ENCODE measurements around the gene PIP5K1A. TPM values are rescaled to one million over a fixed set of nuclear protein-coding genes. Genes with fewer than 3 reads are reported as not detected.

Gene PIP5K1A
- total and polyA plus RNA-seq, 2 experiments from 2014 or later: 35.1 to 62.8 TPM

- H2AFZ ChIP-seq: no peak overlapping the region
- no peak overlapping the region for H3K4me3 ChIP-seq
- WGBS, 2 experiments (ENCODE audit: low coverage in 1 of 2, low lambda C conversion rate in 2 of 2, missing lambda C conversion rate in 2 of 2): 79% methylated on average over 16 to 17 of the region's 19 CpGs
- no peak for DNase-seq
- no peak overlapping the region for H3K4me2 ChIP-seq (ENCODE audit: unreplicated experiment)
- no peak overlapping the region for H3K27ac ChIP-seq
- H3K36me3 ChIP-seq (ENCODE audit: low read depth): peaks cover 8% of the 10 kb centered on the region; the same call in 1 of the 2 replicates
- no peaks in the 10 kb centered on the region for H3K4me1 ChIP-seq (ENCODE audit: insufficient read depth)
- H3F3A ChIP-seq (ENCODE audit: insufficient read depth): no peaks in the 10 kb centered on the region
- TF ChIP-seq EZH2phosphoT487 (IDR thresholded peaks at IDR 0.05; ENCODE audit: insufficient read depth, low read depth): no peak
- TF ChIP-seq EZH2 (IDR thresholded peaks at IDR 0.05; ENCODE audit: insufficient read depth, poor library complexity, severe bottlenecking): no peak
- H3K9me3 ChIP-seq (ENCODE audit: low read depth): no peaks in the 10 kb centered on the region
- no peaks in the 10 kb centered on the region for H3K9me2 ChIP-seq (ENCODE audit: insufficient read depth)
- no peaks in the 10 kb centered on the region for H4K20me1 ChIP-seq (ENCODE audit: insufficient read depth)
- H3K9ac ChIP-seq: no peak overlapping the region
- H3K79me2 ChIP-seq (ENCODE audit: insufficient read depth): no peaks in the 10 kb centered on the region; the same call in 1 of the 2 replicates
- H3K27me3 ChIP-seq (replicated peaks; ENCODE audit: insufficient read depth): no peaks in the 10 kb centered on the region
- in situ Hi-C loops (cut with MboI): no loop called here
Measured at GRCh38 chr1:151290709-151291303, 92.5 kb downstream of the PIP5K1A start.

- H3K9ac ChIP-seq: no peak overlapping the region
- H3K36me3 ChIP-seq (ENCODE audit: low read depth): peaks cover 15% of the 10 kb centered on the region; the same call in 1 of the 2 replicates
- TF ChIP-seq EZH2phosphoT487 (IDR thresholded peaks at IDR 0.05; ENCODE audit: insufficient read depth, low read depth) (no peak), EZH2 (IDR thresholded peaks at IDR 0.05; ENCODE audit: insufficient read depth, poor library complexity, severe bottlenecking) (no peak)
- no peak overlapping the region for H2AFZ ChIP-seq
- H3K27ac ChIP-seq: no peak overlapping the region
- H3K4me3 ChIP-seq: no peak overlapping the region
- H4K20me1 ChIP-seq (ENCODE audit: insufficient read depth): no peaks in the 10 kb centered on the region
- no peaks in the 10 kb centered on the region for H3K4me1 ChIP-seq (ENCODE audit: insufficient read depth)
- DNase-seq: no peak
- in situ Hi-C loops (cut with MboI): no loop called here
- H3K79me2 ChIP-seq (ENCODE audit: insufficient read depth): no peaks in the 10 kb centered on the region
- H3K9me3 ChIP-seq (ENCODE audit: low read depth): no peaks in the 10 kb centered on the region
- H3K4me2 ChIP-seq (ENCODE audit: unreplicated experiment): no peak overlapping the region
- whole genome bisulfite sequencing, 2 experiments (ENCODE audit: low coverage in 1 of 2, low lambda C conversion rate in 2 of 2, missing lambda C conversion rate in 2 of 2): 73 to 75% methylated on average over 12 to 13 of the region's 13 CpGs
- H3F3A ChIP-seq (ENCODE audit: insufficient read depth): 0 out of 2 replicates have a peak, but pooled peaks cover 5% of the 10 kb centered on the region
- no peaks in the 10 kb centered on the region for H3K9me2 ChIP-seq (ENCODE audit: insufficient read depth)
- H3K27me3 ChIP-seq (replicated peaks; ENCODE audit: insufficient read depth): no peaks in the 10 kb centered on the region
Measured at GRCh38 chr1:151292207-151293030, 94.1 kb downstream of the PIP5K1A start.

- Histone ChIP-seq H3K27ac (no peak overlapping the region), H3K36me3 (ENCODE audit: low read depth) (peaks cover 18% of the 10 kb centered on the region), H4K20me1 (ENCODE audit: insufficient read depth) (no peaks in the 10 kb centered on the region), H3K79me2 (ENCODE audit: insufficient read depth) (no peaks in the 10 kb centered on the region), H3K9ac (no peak overlapping the region), H3K4me1 (ENCODE audit: insufficient read depth) (no peaks in the 10 kb centered on the region), H3K4me3 (no peak overlapping the region), H3F3A (ENCODE audit: insufficient read depth) (0 out of 2 replicates have a peak, but pooled peaks cover 5% of the 10 kb centered on the region), H3K9me2 (ENCODE audit: insufficient read depth) (no peaks in the 10 kb centered on the region), H3K9me3 (ENCODE audit: low read depth) (no peaks in the 10 kb centered on the region), H3K27me3 (replicated peaks; ENCODE audit: insufficient read depth) (no peaks in the 10 kb centered on the region), H3K4me2 (ENCODE audit: unreplicated experiment) (no peak overlapping the region), H2AFZ (no peak overlapping the region)
- WGBS, 2 experiments (ENCODE audit: low coverage in 1 of 2, low lambda C conversion rate in 2 of 2, missing lambda C conversion rate in 2 of 2): 75 to 88% methylated on average over 5 to 6 of the region's 6 CpGs
- TF ChIP-seq EZH2 (IDR thresholded peaks at IDR 0.05; ENCODE audit: insufficient read depth, poor library complexity, severe bottlenecking): no peak
- TF ChIP-seq EZH2phosphoT487 (IDR thresholded peaks at IDR 0.05; ENCODE audit: insufficient read depth, low read depth): no peak
- DNase-seq: no peak
- in situ Hi-C loops (cut with MboI): no loop called here
Measured at GRCh38 chr1:151293093-151293492, 94.7 kb downstream of the PIP5K1A start.

GRCh38 chr1:151294742-151295462 lies 96.5 kb downstream of the PIP5K1A start:
- TF ChIP-seq EZH2 (IDR thresholded peaks at IDR 0.05; ENCODE audit: insufficient read depth, poor library complexity, severe bottlenecking): no peak
- TF ChIP-seq EZH2phosphoT487 (IDR thresholded peaks at IDR 0.05; ENCODE audit: insufficient read depth, low read depth): no peak
- Histone ChIP-seq H3K79me2 (ENCODE audit: insufficient read depth) (0 out of 2 replicates have a peak, but pooled peaks cover 7% of the 10 kb centered on the region), H3K27ac (no peak overlapping the region), H3K9me2 (ENCODE audit: insufficient read depth) (no peaks in the 10 kb centered on the region), H3K36me3 (ENCODE audit: low read depth) (peaks cover 32% of the 10 kb centered on the region), H3K4me3 (no peak overlapping the region), H3K9me3 (ENCODE audit: low read depth) (no peaks in the 10 kb centered on the region), H3K9ac (no peak overlapping the region), H3K4me2 (ENCODE audit: unreplicated experiment) (no peak overlapping the region), H2AFZ (no peak overlapping the region), H3K27me3 (replicated peaks; ENCODE audit: insufficient read depth) (no peaks in the 10 kb centered on the region), H4K20me1 (ENCODE audit: insufficient read depth) (no peaks in the 10 kb centered on the region), H3F3A (ENCODE audit: insufficient read depth) (0 out of 2 replicates have a peak, but pooled peaks cover 5% of the 10 kb centered on the region), H3K4me1 (ENCODE audit: insufficient read depth) (no peaks in the 10 kb centered on the region)
- no peak for DNase-seq
- in situ Hi-C loops (cut with MboI): no loop called here
- WGBS, 2 experiments (ENCODE audit: low coverage in 1 of 2, low lambda C conversion rate in 2 of 2, missing lambda C conversion rate in 2 of 2): 98 to 100% methylated on average over 2 of the region's 2 CpGs

Other genes with a start within 250 kb of the PIP5K1A start
- 124 and 148 TPM in 2 replicates for gene CERS2, start 223.7 kb upstream of the PIP5K1A start, total RNA-seq (2014; rRNA removed; shearing (Covaris generic))
- gene CERS2, start 223.7 kb upstream of the PIP5K1A start, polyA plus RNA-seq (2016; fragmentation: Nextera tagmentation; extraction: Ambion mirVana): 201 and 202 TPM in 2 replicates
- not detected in 2 replicates for gene ANXA9, start 216.3 kb upstream of the PIP5K1A start, total RNA-seq (2014; rRNA removed; shearing (Covaris generic))
- 0.16 and 0.26 TPM in 2 replicates for gene ANXA9, start 216.3 kb upstream of the PIP5K1A start, polyA plus RNA-seq (2016; fragmentation: Nextera tagmentation; extraction: Ambion mirVana)
- gene MINDY1, start 191.7 kb upstream of the PIP5K1A start, total RNA-seq (2014; rRNA removed; shearing (Covaris generic)): 7.7 and 9.1 TPM in 2 replicates
- 4.6 and 6.1 TPM in 2 replicates for gene MINDY1, start 191.7 kb upstream of the PIP5K1A start, polyA plus RNA-seq (2016; fragmentation: Nextera tagmentation; extraction: Ambion mirVana)
- gene PRUNE1, start 190.1 kb upstream of the PIP5K1A start, total RNA-seq (2014; rRNA removed; shearing (Covaris generic)): 7.2 and 10.5 TPM in 2 replicates
- 9.0 and 10.8 TPM in 2 replicates for gene PRUNE1, start 190.1 kb upstream of the PIP5K1A start, polyA plus RNA-seq (2016; fragmentation: Nextera tagmentation; extraction: Ambion mirVana)
- gene BNIPL, start 162.0 kb upstream of the PIP5K1A start, total RNA-seq (2014; rRNA removed; shearing (Covaris generic)): not detected in 2 replicates
- 0.09 TPM in 1 of 2 replicates, not detected in the other for gene BNIPL, start 162.0 kb upstream of the PIP5K1A start, polyA plus RNA-seq (2016; fragmentation: Nextera tagmentation; extraction: Ambion mirVana)
- 1.0 and 2.8 TPM in 2 replicates for gene C1orf56, start 150.8 kb upstream of the PIP5K1A start, total RNA-seq (2014; rRNA removed; shearing (Covaris generic))
- 15.8 and 17.7 TPM in 2 replicates for gene C1orf56, start 150.8 kb upstream of the PIP5K1A start, polyA plus RNA-seq (2016; fragmentation: Nextera tagmentation; extraction: Ambion mirVana)
- gene CDC42SE1, start 138.9 kb upstream of the PIP5K1A start, total RNA-seq (2014; rRNA removed; shearing (Covaris generic)): 52.2 and 63.2 TPM in 2 replicates
- gene CDC42SE1, start 138.9 kb upstream of the PIP5K1A start, polyA plus RNA-seq (2016; fragmentation: Nextera tagmentation; extraction: Ambion mirVana): 17.3 and 18.2 TPM in 2 replicates
- 1.9 and 3.7 TPM in 2 replicates for gene MLLT11, start 138.2 kb upstream of the PIP5K1A start, total RNA-seq (2014; rRNA removed; shearing (Covaris generic))
- gene MLLT11, start 138.2 kb upstream of the PIP5K1A start, polyA plus RNA-seq (2016; fragmentation: Nextera tagmentation; extraction: Ambion mirVana): 7.3 and 7.7 TPM in 2 replicates
- 14.7 and 14.9 TPM in 2 replicates for gene GABPB2, start 127.8 kb upstream of the PIP5K1A start, total RNA-seq (2014; rRNA removed; shearing (Covaris generic))
- 7.4 and 8.4 TPM in 2 replicates for gene GABPB2, start 127.8 kb upstream of the PIP5K1A start, polyA plus RNA-seq (2016; fragmentation: Nextera tagmentation; extraction: Ambion mirVana)
- 1.4 and 3.8 TPM in 2 replicates for gene SEMA6C, start 51.9 kb upstream of the PIP5K1A start, total RNA-seq (2014; rRNA removed; shearing (Covaris generic))
- 0.58 and 1.1 TPM in 2 replicates for gene SEMA6C, start 51.9 kb upstream of the PIP5K1A start, polyA plus RNA-seq (2016; fragmentation: Nextera tagmentation; extraction: Ambion mirVana)
- not detected in 2 replicates for gene TNFAIP8L2, start 41.9 kb upstream of the PIP5K1A start, total RNA-seq (2014; rRNA removed; shearing (Covaris generic))
- not detected in 2 replicates for gene TNFAIP8L2, start 41.9 kb upstream of the PIP5K1A start, polyA plus RNA-seq (2016; fragmentation: Nextera tagmentation; extraction: Ambion mirVana)
- 7.1 and 11.5 TPM in 2 replicates for gene LYSMD1, start 32.6 kb upstream of the PIP5K1A start, total RNA-seq (2014; rRNA removed; shearing (Covaris generic))
- gene LYSMD1, start 32.6 kb upstream of the PIP5K1A start, polyA plus RNA-seq (2016; fragmentation: Nextera tagmentation; extraction: Ambion mirVana): 3.4 and 4.4 TPM in 2 replicates
- gene SCNM1, start 32.4 kb upstream of the PIP5K1A start, total RNA-seq (2014; rRNA removed; shearing (Covaris generic)): 27.7 and 35.2 TPM in 2 replicates
- 73.3 and 77.4 TPM in 2 replicates for gene SCNM1, start 32.4 kb upstream of the PIP5K1A start, polyA plus RNA-seq (2016; fragmentation: Nextera tagmentation; extraction: Ambion mirVana)
- not detected in 2 replicates for gene TMOD4, start 22.6 kb upstream of the PIP5K1A start, total RNA-seq (2014; rRNA removed; shearing (Covaris generic))
- 0.24 TPM in 1 of 2 replicates, not detected in the other for gene TMOD4, start 22.6 kb upstream of the PIP5K1A start, polyA plus RNA-seq (2016; fragmentation: Nextera tagmentation; extraction: Ambion mirVana)
- 41.9 and 45.0 TPM in 2 replicates for gene VPS72, start 8.4 kb upstream of the PIP5K1A start, total RNA-seq (2014; rRNA removed; shearing (Covaris generic))
- 45.0 and 46.5 TPM in 2 replicates for gene VPS72, start 8.4 kb upstream of the PIP5K1A start, polyA plus RNA-seq (2016; fragmentation: Nextera tagmentation; extraction: Ambion mirVana)
- 130 and 164 TPM in 2 replicates for gene PSMD4, start 56.2 kb downstream of the PIP5K1A start, total RNA-seq (2014; rRNA removed; shearing (Covaris generic))
- 166 and 175 TPM in 2 replicates for gene PSMD4, start 56.2 kb downstream of the PIP5K1A start, polyA plus RNA-seq (2016; fragmentation: Nextera tagmentation; extraction: Ambion mirVana)
- gene ZNF687, start 83.7 kb downstream of the PIP5K1A start, total RNA-seq (2014; rRNA removed; shearing (Covaris generic)): 16.9 and 21.5 TPM in 2 replicates
- 3.0 and 3.6 TPM in 2 replicates for gene ZNF687, start 83.7 kb downstream of the PIP5K1A start, polyA plus RNA-seq (2016; fragmentation: Nextera tagmentation; extraction: Ambion mirVana)
- 51.7 and 65.9 TPM in 2 replicates for gene PI4KB, start 128.9 kb downstream of the PIP5K1A start, total RNA-seq (2014; rRNA removed; shearing (Covaris generic))
- 47.5 and 50.2 TPM in 2 replicates for gene PI4KB, start 128.9 kb downstream of the PIP5K1A start, polyA plus RNA-seq (2016; fragmentation: Nextera tagmentation; extraction: Ambion mirVana)
- 14.4 and 20.0 TPM in 2 replicates for gene RFX5, start 148.7 kb downstream of the PIP5K1A start, total RNA-seq (2014; rRNA removed; shearing (Covaris generic))
- 11.0 and 11.3 TPM in 2 replicates for gene RFX5, start 148.7 kb downstream of the PIP5K1A start, polyA plus RNA-seq (2016; fragmentation: Nextera tagmentation; extraction: Ambion mirVana)
- gene SELENBP1, start 174.2 kb downstream of the PIP5K1A start, total RNA-seq (2014; rRNA removed; shearing (Covaris generic)): 3.5 and 4.0 TPM in 2 replicates
- 3.0 and 3.8 TPM in 2 replicates for gene SELENBP1, start 174.2 kb downstream of the PIP5K1A start, polyA plus RNA-seq (2016; fragmentation: Nextera tagmentation; extraction: Ambion mirVana)
- gene PSMB4, start 201.0 kb downstream of the PIP5K1A start, total RNA-seq (2014; rRNA removed; shearing (Covaris generic)): 214 and 262 TPM in 2 replicates
- 186 and 193 TPM in 2 replicates for gene PSMB4, start 201.0 kb downstream of the PIP5K1A start, polyA plus RNA-seq (2016; fragmentation: Nextera tagmentation; extraction: Ambion mirVana)